ENCODE measurements around the gene TUBB4B. TPM values are rescaled to one million over a fixed set of nuclear protein-coding genes. Genes with fewer than 3 reads are reported as not detected.

The TUBB4B gene
- polyA plus RNA-seq, 2 of the 4 experiments (the other 2 are of a cell fraction): 256 to 671 TPM

DNA sequence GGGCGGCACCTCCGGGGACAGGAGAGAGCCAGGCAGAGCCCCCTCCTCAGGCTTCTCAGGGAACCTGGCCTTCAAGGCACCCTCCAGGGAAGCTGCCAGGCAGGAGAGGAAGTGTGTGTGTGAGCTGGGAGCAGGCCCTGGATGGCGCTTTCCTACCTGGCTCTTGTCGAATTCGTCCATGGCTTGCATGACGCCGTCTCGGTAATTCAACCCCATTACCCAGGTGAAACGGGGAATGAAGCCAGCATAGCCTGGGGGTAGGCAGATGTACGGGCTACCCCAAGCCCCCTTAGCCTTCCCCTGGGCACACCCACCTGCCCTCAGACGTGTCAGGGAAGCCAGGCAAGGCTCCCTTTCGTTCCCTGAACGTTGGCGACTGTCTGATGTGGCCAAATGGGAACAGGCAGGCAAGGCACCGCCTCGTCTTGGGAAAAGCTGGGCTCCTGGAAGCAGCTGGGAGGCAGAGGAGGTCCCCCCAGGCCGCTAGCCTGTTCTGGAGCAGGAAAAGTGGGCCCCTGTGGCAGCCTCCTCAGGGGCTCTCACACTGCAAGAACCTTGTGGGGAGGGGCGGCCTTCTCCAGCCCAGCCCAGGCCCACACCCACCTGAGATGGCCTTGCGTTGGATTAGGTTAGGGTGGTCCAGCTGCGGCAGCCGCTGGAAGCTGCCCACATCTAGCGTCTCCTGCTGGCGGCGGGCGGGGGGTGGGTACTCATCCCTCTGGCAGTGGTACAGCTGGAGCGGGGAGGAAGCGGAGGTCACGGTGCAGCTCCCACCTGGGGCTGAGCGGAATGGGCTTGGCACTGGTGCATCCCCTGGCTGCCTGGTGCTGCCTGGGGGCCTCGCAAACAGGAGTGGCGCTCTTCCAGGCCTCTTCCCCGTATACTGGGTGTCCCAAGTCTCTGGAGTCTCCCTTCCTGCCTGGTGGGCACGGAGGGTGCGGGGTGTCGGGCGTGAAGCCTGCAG lies 3.7 kb downstream of the TUBB4B start:
- Histone ChIP-seq H3K4me2 (no peak overlapping the region), H3K4me3 (no peak overlapping the region), H3K4me1 (peaks cover 19% of the 10 kb centered on the region), H3K27ac (no peak overlapping the region), H3K9me3 (no peaks in the 10 kb centered on the region)
- no peak for TF ChIP-seq CEBPB (IDR thresholded peaks at IDR 0.05)
- no peak for TF ChIP-seq MAZ (IDR thresholded peaks at IDR 0.05; ENCODE audit: borderline replicate concordance, low read depth, low read length)
- TF ChIP-seq FOSB (CRISPR knock-in tag; IDR thresholded peaks at IDR 0.05): peak; percentile 66; the same call in 1 of the 2 replicates
- 93% methylated on average over 20 of the region's 36 CpGs for WGBS (ENCODE audit: missing lambda C conversion rate)
- POLR2A ChIA-PET: interaction anchor here (1.0 to 1.1 kb wide), 2 partner anchors 8 to 12 kb away, joined by 3 read pairs; no protein-coding TSS in a partner anchor
- CTCF ChIA-PET: interaction anchor here (1.3 to 13.1 kb wide), 3 partner anchors 8 to 177 kb away, joined by 3 to 236 read pairs (median 5); partner anchors contain the start of gene NELFB
- ATAC-seq (no peak; a peak in 1 of 6 replicates), DNase-seq (ENCODE audit: low read depth in 1 of 2, low spot score in 1 of 2) (no peak), FAIRE-seq (no peak)

- peaks cover 19% of the 10 kb centered on the region for H3K4me1 ChIP-seq
- ChIA-PET CTCF (interaction anchor here (1.7 to 13.1 kb wide), 3 partner anchors 9 to 16 kb away, joined by 5 to 236 read pairs (median 13); partner anchors contain the start of gene NELFB), POLR2A (interaction anchor here (1.0 kb wide), 1 partner anchor 11 kb away, joined by 3 read pairs; no protein-coding TSS in a partner anchor)
- no peaks in the 10 kb centered on the region for H3K9me3 ChIP-seq
- no peak overlapping the region for H3K27ac ChIP-seq
- no peak overlapping the region for H3K4me2 ChIP-seq
- TF ChIP-seq HDAC2 (IDR thresholded peaks at IDR 0.05): no peak
- no peak for TF ChIP-seq NPAS2 (CRISPR knock-in tag; IDR thresholded peaks at IDR 0.05; ENCODE audit: borderline replicate concordance)
- no peak for TF ChIP-seq NR3C1 (IDR thresholded peaks at IDR 0.05)
- no peak for TF ChIP-seq MAZ (IDR thresholded peaks at IDR 0.05; ENCODE audit: borderline replicate concordance, low read depth, low read length)
- no peak overlapping the region for H3K4me3 ChIP-seq
- DNase-seq (ENCODE audit: low read depth in 1 of 2, low spot score in 1 of 2) (no peak), FAIRE-seq (no peak), ATAC-seq (peak in 1 of 2 experiments; percentile 3; a peak in 3 of 6 replicates)
- WGBS (ENCODE audit: missing lambda C conversion rate): 86% methylated on average over 23 of the region's 25 CpGs
Measured at GRCh38 chr9:137245450-137246421, 4.6 kb downstream of the TUBB4B start.

DNA sequence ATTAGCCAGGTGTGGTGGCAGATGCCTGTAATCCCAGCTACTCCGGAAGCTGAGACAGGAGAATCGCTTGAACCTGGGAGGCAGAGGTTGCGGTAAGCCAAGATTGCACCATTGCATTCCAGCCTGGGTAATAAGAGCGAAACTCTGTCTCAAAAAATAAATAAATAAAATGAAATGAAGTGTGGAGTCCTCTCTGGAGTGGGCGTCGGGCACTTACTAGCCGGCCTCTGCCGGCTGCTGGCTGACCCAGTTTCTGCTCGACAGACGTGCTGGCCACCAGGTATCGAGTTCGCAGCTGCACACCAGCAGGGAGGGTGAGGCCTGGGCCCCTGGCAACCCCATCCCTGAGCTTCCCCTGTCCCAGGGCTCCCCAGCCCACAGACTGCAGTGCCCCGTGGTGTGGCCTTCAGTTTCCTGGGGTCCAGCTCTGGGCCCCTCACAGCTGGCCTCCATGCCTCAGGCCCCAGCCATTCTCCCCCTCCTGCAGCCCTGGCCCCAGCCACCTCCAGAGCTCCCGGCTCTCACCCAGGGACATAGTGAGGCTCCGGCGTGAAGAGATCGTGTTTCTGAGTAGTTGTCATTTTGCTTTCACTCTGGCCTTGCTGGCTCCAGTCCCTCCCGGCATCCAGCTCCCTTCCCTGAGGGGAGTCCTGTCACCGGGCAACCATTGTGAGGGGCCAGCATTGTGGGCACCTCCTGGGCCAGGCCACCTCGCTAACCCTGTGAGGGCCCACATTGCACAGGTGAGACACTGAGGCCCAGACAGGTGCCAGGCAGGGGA lies 6.2 kb downstream of the TUBB4B start:
- no peak for ATAC-seq
- H3K4me2 ChIP-seq: no peak overlapping the region
- H3K27ac ChIP-seq: no peak overlapping the region
- POLR2A ChIA-PET: no interaction called here
- TF ChIP-seq KDM1A (IDR thresholded peaks at IDR 0.05; ENCODE audit: low read depth): no peak
- no peak for TF ChIP-seq ZFP36 (IDR thresholded peaks at IDR 0.05; ENCODE audit: borderline replicate concordance, partially characterized antibody)
- TF ChIP-seq, protein P1, sequence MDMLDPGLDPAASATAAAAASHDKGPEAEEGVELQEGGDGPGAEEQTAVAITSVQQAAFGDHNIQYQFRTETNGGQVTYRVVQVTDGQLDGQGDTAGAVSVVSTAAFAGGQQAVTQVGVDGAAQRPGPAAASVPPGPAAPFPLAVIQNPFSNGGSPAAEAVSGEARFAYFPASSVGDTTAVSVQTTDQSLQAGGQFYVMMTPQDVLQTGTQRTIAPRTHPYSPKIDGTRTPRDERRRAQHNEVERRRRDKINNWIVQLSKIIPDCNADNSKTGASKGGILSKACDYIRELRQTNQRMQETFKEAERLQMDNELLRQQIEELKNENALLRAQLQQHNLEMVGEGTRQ (IDR thresholded peaks at IDR 0.05): no peak
- TF ChIP-seq HOXB13 (CRISPR knock-in tag; IDR thresholded peaks at IDR 0.05; ENCODE audit: low read depth): no peak
- no peak for TF ChIP-seq POLR2AphosphoS2 (conservative IDR thresholded peaks at IDR 0.05; ENCODE audit: low read length)
- no peak for TF ChIP-seq TP53 (CRISPR knock-in tag; IDR thresholded peaks at IDR 0.05)
- TF ChIP-seq PBX3 (IDR thresholded peaks at IDR 0.05): no peak
- TF ChIP-seq HMGXB4 (CRISPR knock-in tag; IDR thresholded peaks at IDR 0.05; ENCODE audit: borderline replicate concordance): no peak
- no peak for TF ChIP-seq ATOH8 (CRISPR knock-in tag; IDR thresholded peaks at IDR 0.05; ENCODE audit: low read depth)
- TF ChIP-seq ZC3H11A (IDR thresholded peaks at IDR 0.05): no peak
- 80% methylated on average over 19 of the region's 20 CpGs for WGBS (ENCODE audit: missing lambda C conversion rate)
- CTCF ChIA-PET: interaction anchor here (0.6 to 13.1 kb wide), 7 partner anchors 10 to 470 kb away, joined by 3 to 236 read pairs (median 3); partner anchors contain the start of gene NELFB
- peaks cover 19% of the 10 kb centered on the region for H3K4me1 ChIP-seq
- H3K4me3 ChIP-seq: no peak overlapping the region
- no peak for FAIRE-seq
- no peak for DNase-seq (ENCODE audit: low read depth in 1 of 2, low spot score in 1 of 2)
- no peaks in the 10 kb centered on the region for H3K9me3 ChIP-seq

Data from A549 (cell line).